Activated CD8-positive, alpha-beta T cell treated with anti-CD3 and anti-CD28 coated beads for 36 hours (primary cell): ENCODE results near the gene PARVA. TPM values are rescaled to one million over a fixed set of nuclear protein-coding genes. Genes with fewer than 3 reads are reported as not detected.

Experiments used
- ATAC-seq: fragments of 200-7000 bp; cut with Tn5 transposase; one replicate; pipeline ENCODE4 v1.10.0; 2021; ENCODE audit warnings: mild to moderate bottlenecking, moderate library complexity
- CTCF ChIA-PET: fragments of 350-600 bp; sonication (Branson Sonifier 250); formaldehyde crosslinking; loops from one replicate; lab custom pipeline; 2021; ENCODE audit warnings: antibody characterized with exemption; lab: Charles Lee
- POLR2A ChIA-PET: fragments of 350-600 bp; sonication (Branson Sonifier 250); formaldehyde crosslinking; loops from one replicate; lab custom pipeline; 2021; ENCODE audit warnings: antibody characterized with exemption; lab: Charles Lee
- DNase-seq: peaks from one replicate; pipeline ENCODE4 v3.0.0-alpha.2; 2020
- H3K27ac Mint-ChIP-seq: one replicate; pipeline ENCODE4 v1.8.0; 2021; ENCODE audit warnings: mild to moderate bottlenecking, mixed read lengths
- H3K27me3 Mint-ChIP-seq: one replicate; pipeline ENCODE4 v1.8.0; 2021; ENCODE audit warnings: mixed read lengths
- H3K36me3 Mint-ChIP-seq: one replicate; pipeline ENCODE4 v1.8.0; 2021; ENCODE audit warnings: low read depth, mixed read lengths
- H3K4me1 Mint-ChIP-seq: one replicate; pipeline ENCODE4 v1.8.0; 2021; ENCODE audit warnings: low read depth, mixed read lengths
- H3K4me3 Mint-ChIP-seq: one replicate; pipeline ENCODE4 v1.8.0; 2021; ENCODE audit warnings: mild to moderate bottlenecking, moderate library complexity, mixed read lengths
- H3K9me3 Mint-ChIP-seq: one replicate; pipeline ENCODE4 v1.8.0; 2021; ENCODE audit warnings: mixed read lengths
- intact Hi-C: fragments of 100-400 bp; cut with micrococcal nuclease; formaldehyde crosslinking; loops from one replicate; pipeline ENCODE4 v1.10.0; 2022
- total RNA-seq, 2 experiments: library from RNA; stranded (reverse); gene quantifications; one replicate each; pipeline ENCODE4 v1.2.3, GENCODE V29; 2021
- TF ChIP-seq, protein P1 (sequence below): fragments of 200-600 bp; IDR thresholded peaks from one replicate; pipeline ENCODE4 v1.8.0; 2022; ENCODE audit warnings: antibody characterized with exemption, mild to moderate bottlenecking

The PARVA gene
- total RNA-seq, 2 experiments from 2014 or later, result not detected

DNA sequence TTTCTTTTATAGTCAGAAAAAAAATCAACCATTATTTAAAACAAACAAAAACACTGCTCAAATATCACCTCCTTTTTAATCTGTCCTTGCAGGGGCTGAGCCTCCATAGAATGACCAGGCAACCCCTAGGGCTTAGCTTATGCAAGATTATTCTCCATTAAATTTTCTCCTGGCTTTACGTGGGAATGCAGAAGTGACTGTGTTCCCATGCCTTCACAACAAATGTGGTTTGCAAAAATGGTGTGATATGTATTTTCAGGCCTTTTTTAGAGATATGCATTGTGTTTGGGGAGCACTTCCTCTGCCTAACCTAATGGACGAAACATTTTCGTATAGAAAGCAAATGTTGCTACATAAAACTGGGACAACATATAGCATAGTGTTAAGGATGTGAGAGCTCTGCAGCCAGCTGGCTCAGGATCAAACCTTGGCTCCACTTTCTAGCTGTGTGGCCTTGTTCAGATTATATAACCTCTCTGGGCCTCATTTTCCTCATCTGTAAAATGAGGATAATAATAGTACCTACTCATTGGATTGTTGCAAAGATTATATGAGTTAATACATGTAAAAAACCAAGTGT, 82.6 kb downstream of the PARVA start:
- POLR2A ChIA-PET, result interaction anchor here (0.6 kb wide), 1 partner anchor 115 kb away, joined by 3 read pairs; no protein-coding TSS in a partner anchor
- H3K36me3 Mint-ChIP-seq, result no peaks in the 10 kb centered on the region

DNA sequence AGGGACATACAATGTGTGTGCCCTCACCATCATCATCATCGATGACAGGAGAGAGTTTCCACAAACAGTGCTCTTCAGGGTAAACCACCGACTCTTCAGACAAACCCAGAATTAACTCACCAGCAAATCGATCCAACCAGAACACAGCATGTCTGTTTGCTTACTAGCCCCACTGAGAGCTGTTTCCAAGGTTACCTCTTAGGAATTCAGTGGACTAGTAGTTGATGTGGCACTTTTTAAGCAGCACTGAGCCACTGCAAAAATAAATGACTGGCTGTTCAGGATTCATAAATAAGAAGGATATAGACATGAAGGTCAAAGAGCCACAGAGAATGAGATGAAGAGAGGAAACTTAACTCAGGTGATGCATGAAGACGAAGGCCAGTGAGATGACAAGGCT, 83.1 kb downstream of the PARVA start:
- Mint-ChIP-seq H3K4me1 (no peaks in the 10 kb centered on the region), H3K27me3 (no peaks in the 10 kb centered on the region), H3K4me3 (no peak overlapping the region), H3K27ac (no peak overlapping the region), H3K36me3 (no peaks in the 10 kb centered on the region), H3K9me3 (peaks cover 10% of the 10 kb centered on the region)
- ChIA-PET POLR2A (interaction anchor here (0.6 kb wide), 1 partner anchor 115 kb away, joined by 3 read pairs; no protein-coding TSS in a partner anchor), CTCF (interaction anchor here (1.5 kb wide), 1 partner anchor 10 kb away, joined by 3 read pairs; no protein-coding TSS in a partner anchor)
- no peak for DNase-seq
- TF ChIP-seq, protein P1, sequence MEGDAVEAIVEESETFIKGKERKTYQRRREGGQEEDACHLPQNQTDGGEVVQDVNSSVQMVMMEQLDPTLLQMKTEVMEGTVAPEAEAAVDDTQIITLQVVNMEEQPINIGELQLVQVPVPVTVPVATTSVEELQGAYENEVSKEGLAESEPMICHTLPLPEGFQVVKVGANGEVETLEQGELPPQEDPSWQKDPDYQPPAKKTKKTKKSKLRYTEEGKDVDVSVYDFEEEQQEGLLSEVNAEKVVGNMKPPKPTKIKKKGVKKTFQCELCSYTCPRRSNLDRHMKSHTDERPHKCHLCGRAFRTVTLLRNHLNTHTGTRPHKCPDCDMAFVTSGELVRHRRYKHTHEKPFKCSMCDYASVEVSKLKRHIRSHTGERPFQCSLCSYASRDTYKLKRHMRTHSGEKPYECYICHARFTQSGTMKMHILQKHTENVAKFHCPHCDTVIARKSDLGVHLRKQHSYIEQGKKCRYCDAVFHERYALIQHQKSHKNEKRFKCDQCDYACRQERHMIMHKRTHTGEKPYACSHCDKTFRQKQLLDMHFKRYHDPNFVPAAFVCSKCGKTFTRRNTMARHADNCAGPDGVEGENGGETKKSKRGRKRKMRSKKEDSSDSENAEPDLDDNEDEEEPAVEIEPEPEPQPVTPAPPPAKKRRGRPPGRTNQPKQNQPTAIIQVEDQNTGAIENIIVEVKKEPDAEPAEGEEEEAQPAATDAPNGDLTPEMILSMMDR, result no peak
- ATAC-seq, result no peak
- intact Hi-C loops, result no loop called here

More for the DNA sequence above, 82.6 kb downstream of the PARVA start:
- intact Hi-C loops, result no loop called here
- CTCF ChIA-PET, result no interaction called here
- ATAC-seq (no peak), DNase-seq (no peak)
- peaks cover 8% of the 10 kb centered on the region for H3K9me3 Mint-ChIP-seq
- TF ChIP-seq, protein P1, result no peak
- H3K4me1 Mint-ChIP-seq, result no peaks in the 10 kb centered on the region
- no peaks in the 10 kb centered on the region for H3K27me3 Mint-ChIP-seq
- H3K4me3 Mint-ChIP-seq, result no peak overlapping the region
- H3K27ac Mint-ChIP-seq, result no peak overlapping the region

DNA sequence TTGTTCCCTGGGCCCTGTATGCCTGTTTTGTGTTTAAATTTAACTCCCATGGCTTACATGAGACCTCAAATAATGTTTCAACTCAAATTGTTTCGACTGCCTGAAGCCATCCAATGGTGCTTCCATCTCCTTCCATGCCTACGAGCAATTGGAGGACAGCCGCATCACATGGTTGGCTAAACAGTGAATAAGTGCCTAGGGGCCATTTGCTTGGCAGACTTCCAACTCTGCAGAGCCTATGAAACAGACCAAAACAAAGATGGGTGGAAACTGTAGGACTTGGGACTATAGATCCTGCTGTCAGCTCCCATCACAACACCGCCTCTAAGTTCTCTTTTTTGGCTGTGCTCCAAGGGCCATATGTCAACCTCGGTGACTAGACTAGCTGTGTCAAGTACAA, 84.1 kb downstream of the PARVA start:
- H3K36me3 Mint-ChIP-seq, result no peaks in the 10 kb centered on the region
- H3K27me3 Mint-ChIP-seq, result no peaks in the 10 kb centered on the region
- TF ChIP-seq, protein P1, result no peak
- POLR2A ChIA-PET, result no interaction called here
- no peaks in the 10 kb centered on the region for H3K4me1 Mint-ChIP-seq
- H3K27ac Mint-ChIP-seq, result no peak overlapping the region
- H3K9me3 Mint-ChIP-seq, result peaks cover 10% of the 10 kb centered on the region
- DNase-seq (no peak), ATAC-seq (no peak)
- intact Hi-C loops, result no loop called here
- no peak overlapping the region for H3K4me3 Mint-ChIP-seq
- CTCF ChIA-PET, result interaction anchor here (1.4 to 1.5 kb wide), 2 partner anchors 9 to 130 kb away, joined by 3 read pairs; no protein-coding TSS in a partner anchor

DNA sequence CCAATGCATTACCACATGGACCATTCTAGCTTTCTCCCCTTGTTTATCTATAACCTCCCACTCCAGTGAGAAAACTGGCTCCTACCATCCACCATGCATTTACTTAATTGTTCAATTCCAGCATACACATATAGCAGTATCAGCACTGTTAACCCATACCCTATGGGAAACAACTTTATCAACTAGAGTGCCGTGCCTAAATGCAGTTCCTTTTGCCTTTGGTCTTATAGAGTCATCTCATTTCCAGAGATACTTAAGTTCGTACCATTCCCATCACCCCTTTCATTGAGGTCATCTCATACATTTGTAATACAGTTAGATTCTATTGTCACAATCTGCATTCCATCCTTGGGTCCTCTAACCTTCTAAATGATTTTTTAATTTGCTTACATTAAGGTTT, 86.9 kb downstream of the PARVA start:
- Mint-ChIP-seq H3K27me3 (peaks cover 1% of the 10 kb centered on the region), H3K9me3 (peaks cover 10% of the 10 kb centered on the region), H3K27ac (no peak overlapping the region), H3K4me1 (no peaks in the 10 kb centered on the region), H3K36me3 (no peaks in the 10 kb centered on the region), H3K4me3 (no peak overlapping the region)
- ATAC-seq (no peak), DNase-seq (no peak)
- ChIA-PET CTCF (no interaction called here), POLR2A (no interaction called here)
- TF ChIP-seq, protein P1, result no peak
- intact Hi-C loops, result no loop called here

DNA sequence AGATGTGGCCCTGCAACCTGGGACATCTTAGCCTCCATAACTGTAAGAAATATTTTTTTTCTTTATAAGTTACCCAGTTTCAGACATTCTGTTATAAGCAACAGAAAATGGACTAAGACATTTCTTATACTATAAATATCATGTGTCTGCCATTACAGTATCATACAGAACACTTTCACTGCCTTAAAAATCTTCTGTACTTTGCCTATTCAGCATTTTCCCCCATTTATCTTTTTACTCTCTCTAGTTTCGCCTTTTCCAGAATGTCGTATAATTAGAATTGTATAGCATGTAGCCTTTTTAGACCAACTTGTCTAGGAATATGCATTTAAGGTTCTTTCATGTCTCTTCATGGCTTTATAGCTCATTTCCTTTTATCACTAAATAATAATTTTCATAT, 88.0 kb downstream of the PARVA start:
- Mint-ChIP-seq H3K4me1 (no peaks in the 10 kb centered on the region), H3K4me3 (no peak overlapping the region), H3K36me3 (no peaks in the 10 kb centered on the region), H3K27ac (no peak overlapping the region), H3K9me3 (peaks cover 10% of the 10 kb centered on the region), H3K27me3 (peaks cover 1% of the 10 kb centered on the region)
- ATAC-seq, result no peak
- DNase-seq, result no peak
- ChIA-PET POLR2A (no interaction called here), CTCF (interaction anchor here (1.1 kb wide), 1 partner anchor 20 kb away, joined by 3 read pairs; no protein-coding TSS in a partner anchor)
- intact Hi-C loops, result no loop called here
- TF ChIP-seq, protein P1, result no peak
